ENCODE measurements around the gene TSC1. TPM values are rescaled to one million over a fixed set of nuclear protein-coding genes. Genes with fewer than 3 reads are reported as not detected.

Gene TSC1
- 13.7 to 18.1 TPM (median 15.4 TPM) in 5 replicates for total RNA-seq (2022; extraction: Qiagen RNA extraction; ENCODE audit: low read depth)

GRCh38 chr9:132944294-132945185 is at the start of gene TSC1:
Gene TSC1, minus strand, starts transcription at chr9:132944616. Its CDS starts 15,744 bp downstream, at chr9:132928872.

GRCh38 chr9:132978451-132979131 is 34.2 kb upstream of the TSC1 start, which contains the start of gene GFI1B:
Gene GFI1B, plus strand, starts transcription at chr9:132978694. Its CDS starts 7,985 bp downstream, at chr9:132986679.

GRCh38 chr9:132878695-132879456 is 65.5 kb downstream of the TSC1 start, which contains the start of gene SPACA9:
Gene SPACA9, plus strand, starts transcription at chr9:132878898. Its CDS starts 5,050 bp downstream, at chr9:132883948.

GRCh38 chr9:132877824-132878694 is 66.4 kb downstream of the TSC1 start, which contains the start of gene AK8:
Gene AK8, minus strand, starts transcription at chr9:132878284. Its CDS starts 29 bp downstream, at chr9:132878255.

Other genes starting within 250 kb of the TSC1 start
- 0.79 to 1.4 TPM (median 1.1 TPM) in 5 replicates for gene AK8, start 66.3 kb downstream of the TSC1 start, total RNA-seq (2022; extraction: Qiagen RNA extraction; ENCODE audit: low read depth)
- gene SPACA9, start 65.7 kb downstream of the TSC1 start, total RNA-seq (2022; extraction: Qiagen RNA extraction; ENCODE audit: low read depth) = 4.1 to 5.3 TPM (median 4.9 TPM) in 5 replicates
- not detected in 5 replicates for gene GFI1B, start 34.1 kb upstream of the TSC1 start, total RNA-seq (2022; extraction: Qiagen RNA extraction; ENCODE audit: low read depth)
- 57.7 to 66.6 TPM (median 61.8 TPM) in 5 replicates for gene GTF3C5, start 86.4 kb upstream of the TSC1 start, total RNA-seq (2022; extraction: Qiagen RNA extraction; ENCODE audit: low read depth)
- 0.46 to 0.71 TPM (median 0.63 TPM) in 5 replicates for gene CEL, start 117.4 kb upstream of the TSC1 start, total RNA-seq (2022; extraction: Qiagen RNA extraction; ENCODE audit: low read depth)
- 22.0 to 27.2 TPM (median 25.6 TPM) in 5 replicates for gene RALGDS, start 176.6 kb upstream of the TSC1 start, total RNA-seq (2022; extraction: Qiagen RNA extraction; ENCODE audit: low read depth)
- 1.7 to 2.8 TPM (median 2.4 TPM) in 5 replicates for gene GBGT1, start 219.3 kb upstream of the TSC1 start, total RNA-seq (2022; extraction: Qiagen RNA extraction; ENCODE audit: low read depth)